HepG2 (cell line): ENCODE results near the gene B3GNT9. TPM values are rescaled to one million over a fixed set of nuclear protein-coding genes. Genes with fewer than 3 reads are reported as not detected.

ENCODE experiments used
- ATF7-NPFF ChIP-seq: sonication (generic); formaldehyde crosslinking; IDR thresholded peaks from 2 replicates; pipeline ENCODE4 v1.8.1; 2023; ENCODE audit warnings: mild to moderate bottlenecking, low read depth, missing genetic modification reagents, moderate library complexity
- CREM ChIP-seq, 2 experiments: sonication (generic) in 1 of 2; formaldehyde crosslinking in 1 of 2; IDR thresholded peaks; 2 replicates each; pipeline versions ENCODE4 v1.4.0 to v1.6.1; 2016 to 2020; ENCODE audit warnings: antibody characterized with exemption in 1 of 2, mild to moderate bottlenecking in 1 of 2, missing genetic modification reagents in 1 of 2
- GTF3A ChIP-seq: sonication (generic); formaldehyde crosslinking; conservative IDR thresholded peaks from 2 replicates; pipeline ENCODE4 v1.4.0; 2020; ENCODE audit warnings: mild to moderate bottlenecking, missing genetic modification reagents
- NCOA1 ChIP-seq: sonication (generic); formaldehyde crosslinking; IDR thresholded peaks from 2 replicates; pipeline ENCODE4 v1.9.0; 2021; ENCODE audit warnings: missing genetic modification reagents
- PHF20 ChIP-seq: sonication (generic); formaldehyde crosslinking; IDR thresholded peaks from 2 replicates; pipeline ENCODE4 v1.5.0; 2020; ENCODE audit warnings: mild to moderate bottlenecking, missing genetic modification reagents
- RBAK ChIP-seq: sonication (generic); formaldehyde crosslinking; IDR thresholded peaks from 2 replicates; pipeline ENCODE4 v1.5.1; 2020; ENCODE audit warnings: mild to moderate bottlenecking, missing genetic modification reagents
- SALL1 ChIP-seq: sonication (generic); formaldehyde crosslinking; IDR thresholded peaks from 2 replicates; pipeline ENCODE4 v1.8.0; 2022; ENCODE audit warnings: mild to moderate bottlenecking, missing genetic modification reagents
- U2AF2 ChIP-seq: fragments of 200-400 bp; formaldehyde crosslinking; IDR thresholded peaks from 2 replicates; pipeline ENCODE4 v1.6.1; 2017; ENCODE audit warnings: low read depth, mild to moderate bottlenecking, low read length
- ZBTB21 ChIP-seq: sonication (generic); formaldehyde crosslinking; IDR thresholded peaks from 2 replicates; pipeline ENCODE4 v1.4.0; 2020; ENCODE audit warnings: missing genetic modification reagents
- ZFP62 ChIP-seq: sonication (generic); formaldehyde crosslinking; IDR thresholded peaks from 2 replicates; pipeline ENCODE4 v1.4.0; 2020; ENCODE audit warnings: missing genetic modification reagents
- ZNF256 ChIP-seq: sonication (generic); formaldehyde crosslinking; conservative IDR thresholded peaks from 2 replicates; pipeline ENCODE4 v1.4.0; 2020; ENCODE audit warnings: missing genetic modification reagents
- ZNF333 ChIP-seq: sonication (generic); formaldehyde crosslinking; IDR thresholded peaks from 2 replicates; pipeline ENCODE4 v1.4.0; 2020; ENCODE audit warnings: mild to moderate bottlenecking, missing genetic modification reagents, borderline replicate concordance
- ZNF619 ChIP-seq: sonication (generic); formaldehyde crosslinking; IDR thresholded peaks from 2 replicates; pipeline ENCODE4 v1.4.0; 2020; ENCODE audit warnings: mild to moderate bottlenecking, missing genetic modification reagents
- polyA plus RNA-seq, 8 experiments: library from polyadenylated mRNA; depleted of rRNA in 3 of 8; stranded (reverse) in 7 of 8; unstranded in 1 of 8; fragments of >200 nt; fragmentation: Illumina TruSeq in 4 of 8; extraction: Trizol in 4 of 8; gene quantifications; 2 replicates each; pipeline versions ENCODE4 v1.2.1 to v1.2.3, GENCODE V29; 2011 to 2016; ENCODE audit warnings: low read depth in 4 of 8, missing spikeins in 1 of 8, mixed read lengths in 1 of 8; ENCODE audit not compliant: insufficient read depth in 1 of 8
- total RNA-seq, 5 experiments: library from RNA; depleted of rRNA; stranded (reverse); fragments of >200 nt; fragmentation: Illumina TruSeq; extraction: Trizol; gene quantifications; 2 replicates each; pipeline ENCODE4 v1.2.3, GENCODE V29; 2016; ENCODE audit warnings: low read depth in 1 of 5
- TF ChIP-seq, protein P1 (sequence below), 2 experiments: sonication (generic) in 1 of 2; formaldehyde crosslinking in 1 of 2; IDR thresholded peaks; 2 replicates each; pipeline versions ENCODE4 v1.6.1 to v1.9.0; 2014 to 2022; ENCODE audit warnings: antibody characterized with exemption in 1 of 2, borderline replicate concordance in 1 of 2, inconsistent platforms in 1 of 2, low read depth in 1 of 2, missing genetic modification reagents in 1 of 2
- TF ChIP-seq, protein P2 (sequence below): IDR thresholded peaks from 2 replicates; pipeline ENCODE4 v1.6.1; 2016; ENCODE audit warnings: low read depth, borderline replicate concordance
- TF ChIP-seq, protein P3 (sequence below): sonication (generic); IDR thresholded peaks from 2 replicates; pipeline ENCODE4 v1.6.1; 2016; ENCODE audit warnings: low read depth, borderline replicate concordance
- TF ChIP-seq, protein P4 (sequence below): sonication (generic); formaldehyde crosslinking; IDR thresholded peaks from 2 replicates; pipeline ENCODE4 v1.4.0; 2020; ENCODE audit warnings: mild to moderate bottlenecking, missing genetic modification reagents, borderline replicate concordance

Gene B3GNT9
- total and polyA plus RNA-seq, 2 of the 13 experiments (the other 11 are each of a cell fraction or from before 2014, with no cell fraction given): 1.5 to 3.1 TPM

DNA sequence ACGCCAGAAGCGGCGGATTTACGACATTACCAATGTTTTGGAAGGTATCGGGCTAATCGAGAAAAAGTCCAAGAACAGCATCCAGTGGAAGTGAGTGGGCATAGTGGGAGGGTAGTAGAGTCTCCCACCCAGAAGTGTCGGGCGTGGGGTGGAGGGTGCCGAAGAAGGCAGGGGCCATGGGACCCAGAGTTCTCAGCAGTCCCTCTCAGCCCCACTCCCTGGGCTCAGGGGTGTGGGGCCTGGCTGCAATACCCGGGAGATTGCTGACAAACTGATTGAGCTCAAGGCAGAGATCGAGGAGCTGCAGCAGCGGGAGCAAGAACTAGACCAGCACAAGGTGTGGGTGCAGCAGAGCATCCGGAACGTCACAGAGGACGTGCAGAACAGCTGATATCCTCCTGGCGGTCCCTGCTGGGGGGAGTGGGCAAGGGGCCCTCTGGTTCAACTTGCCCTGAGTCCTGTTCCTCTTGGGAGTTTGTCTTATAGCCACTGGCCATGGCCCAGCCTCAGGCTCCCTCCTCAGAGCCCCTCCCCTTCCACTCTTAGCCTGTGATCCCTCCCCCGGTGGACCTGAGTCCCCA is 42.1 kb upstream of the B3GNT9 start (continued):
- no peak for TF ChIP-seq NCOA1
- TF ChIP-seq ZNF619 (CRISPR knock-in tag): peak; percentile 61; the same call in 1 of the 2 replicates
- TF ChIP-seq ZBTB21 (CRISPR knock-in tag): no peak
- 0 out of 2 replicates have a peak, but pooled peaks have one; percentile 36 for TF ChIP-seq ZNF256
- TF ChIP-seq SALL1: 0 out of 2 replicates have a peak, but pooled peaks have one; percentile 16
- TF ChIP-seq, protein P1, sequence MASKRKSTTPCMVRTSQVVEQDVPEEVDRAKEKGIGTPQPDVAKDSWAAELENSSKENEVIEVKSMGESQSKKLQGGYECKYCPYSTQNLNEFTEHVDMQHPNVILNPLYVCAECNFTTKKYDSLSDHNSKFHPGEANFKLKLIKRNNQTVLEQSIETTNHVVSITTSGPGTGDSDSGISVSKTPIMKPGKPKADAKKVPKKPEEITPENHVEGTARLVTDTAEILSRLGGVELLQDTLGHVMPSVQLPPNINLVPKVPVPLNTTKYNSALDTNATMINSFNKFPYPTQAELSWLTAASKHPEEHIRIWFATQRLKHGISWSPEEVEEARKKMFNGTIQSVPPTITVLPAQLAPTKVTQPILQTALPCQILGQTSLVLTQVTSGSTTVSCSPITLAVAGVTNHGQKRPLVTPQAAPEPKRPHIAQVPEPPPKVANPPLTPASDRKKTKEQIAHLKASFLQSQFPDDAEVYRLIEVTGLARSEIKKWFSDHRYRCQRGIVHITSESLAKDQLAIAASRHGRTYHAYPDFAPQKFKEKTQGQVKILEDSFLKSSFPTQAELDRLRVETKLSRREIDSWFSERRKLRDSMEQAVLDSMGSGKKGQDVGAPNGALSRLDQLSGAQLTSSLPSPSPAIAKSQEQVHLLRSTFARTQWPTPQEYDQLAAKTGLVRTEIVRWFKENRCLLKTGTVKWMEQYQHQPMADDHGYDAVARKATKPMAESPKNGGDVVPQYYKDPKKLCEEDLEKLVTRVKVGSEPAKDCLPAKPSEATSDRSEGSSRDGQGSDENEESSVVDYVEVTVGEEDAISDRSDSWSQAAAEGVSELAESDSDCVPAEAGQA (IDR thresholded peaks at IDR 0.05; ENCODE audit: low read depth): no peak
- TF ChIP-seq, protein P1 (CRISPR knock-in tag; IDR thresholded peaks at IDR 0.05; ENCODE audit: borderline replicate concordance): no peak
- no peak for TF ChIP-seq ZFP62 (CRISPR knock-in tag)
- TF ChIP-seq RBAK (CRISPR knock-in tag): no peak
- TF ChIP-seq, protein P2, sequence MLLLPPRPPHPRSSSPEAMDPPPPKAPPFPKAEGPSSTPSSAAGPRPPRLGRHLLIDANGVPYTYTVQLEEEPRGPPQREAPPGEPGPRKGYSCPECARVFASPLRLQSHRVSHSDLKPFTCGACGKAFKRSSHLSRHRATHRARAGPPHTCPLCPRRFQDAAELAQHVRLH (CRISPR knock-in tag): no peak
- no peak for TF ChIP-seq PHF20
- no peak for TF ChIP-seq U2AF2
- TF ChIP-seq, protein P3, sequence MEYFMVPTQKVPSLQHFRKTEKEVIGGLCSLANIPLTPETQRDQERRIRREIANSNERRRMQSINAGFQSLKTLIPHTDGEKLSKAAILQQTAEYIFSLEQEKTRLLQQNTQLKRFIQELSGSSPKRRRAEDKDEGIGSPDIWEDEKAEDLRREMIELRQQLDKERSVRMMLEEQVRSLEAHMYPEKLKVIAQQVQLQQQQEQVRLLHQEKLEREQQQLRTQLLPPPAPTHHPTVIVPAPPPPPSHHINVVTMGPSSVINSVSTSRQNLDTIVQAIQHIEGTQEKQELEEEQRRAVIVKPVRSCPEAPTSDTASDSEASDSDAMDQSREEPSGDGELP: peak; percentile 80; the same call in 1 of the 2 replicates
- TF ChIP-seq, protein P4, sequence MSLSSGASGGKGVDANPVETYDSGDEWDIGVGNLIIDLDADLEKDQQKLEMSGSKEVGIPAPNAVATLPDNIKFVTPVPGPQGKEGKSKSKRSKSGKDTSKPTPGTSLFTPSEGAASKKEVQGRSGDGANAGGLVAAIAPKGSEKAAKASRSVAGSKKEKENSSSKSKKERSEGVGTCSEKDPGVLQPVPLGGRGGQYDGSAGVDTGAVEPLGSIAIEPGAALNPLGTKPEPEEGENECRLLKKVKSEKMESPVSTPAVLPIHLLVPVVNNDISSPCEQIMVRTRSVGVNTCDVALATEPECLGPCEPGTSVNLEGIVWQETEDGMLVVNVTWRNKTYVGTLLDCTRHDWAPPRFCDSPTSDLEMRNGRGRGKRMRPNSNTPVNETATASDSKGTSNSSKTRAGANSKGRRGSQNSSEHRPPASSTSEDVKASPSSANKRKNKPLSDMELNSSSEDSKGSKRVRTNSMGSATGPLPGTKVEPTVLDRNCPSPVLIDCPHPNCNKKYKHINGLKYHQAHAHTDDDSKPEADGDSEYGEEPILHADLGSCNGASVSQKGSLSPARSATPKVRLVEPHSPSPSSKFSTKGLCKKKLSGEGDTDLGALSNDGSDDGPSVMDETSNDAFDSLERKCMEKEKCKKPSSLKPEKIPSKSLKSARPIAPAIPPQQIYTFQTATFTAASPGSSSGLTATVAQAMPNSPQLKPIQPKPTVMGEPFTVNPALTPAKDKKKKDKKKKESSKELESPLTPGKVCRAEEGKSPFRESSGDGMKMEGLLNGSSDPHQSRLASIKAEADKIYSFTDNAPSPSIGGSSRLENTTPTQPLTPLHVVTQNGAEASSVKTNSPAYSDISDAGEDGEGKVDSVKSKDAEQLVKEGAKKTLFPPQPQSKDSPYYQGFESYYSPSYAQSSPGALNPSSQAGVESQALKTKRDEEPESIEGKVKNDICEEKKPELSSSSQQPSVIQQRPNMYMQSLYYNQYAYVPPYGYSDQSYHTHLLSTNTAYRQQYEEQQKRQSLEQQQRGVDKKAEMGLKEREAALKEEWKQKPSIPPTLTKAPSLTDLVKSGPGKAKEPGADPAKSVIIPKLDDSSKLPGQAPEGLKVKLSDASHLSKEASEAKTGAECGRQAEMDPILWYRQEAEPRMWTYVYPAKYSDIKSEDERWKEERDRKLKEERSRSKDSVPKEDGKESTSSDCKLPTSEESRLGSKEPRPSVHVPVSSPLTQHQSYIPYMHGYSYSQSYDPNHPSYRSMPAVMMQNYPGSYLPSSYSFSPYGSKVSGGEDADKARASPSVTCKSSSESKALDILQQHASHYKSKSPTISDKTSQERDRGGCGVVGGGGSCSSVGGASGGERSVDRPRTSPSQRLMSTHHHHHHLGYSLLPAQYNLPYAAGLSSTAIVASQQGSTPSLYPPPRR (CRISPR knock-in tag): 0 out of 2 replicates have a peak, but pooled peaks have one; percentile 1
- no peak for TF ChIP-seq CREM (IDR thresholded peaks at IDR 0.05)
- peak; percentile 4; the same call in 1 of the 2 replicates for TF ChIP-seq CREM (CRISPR knock-in tag; IDR thresholded peaks at IDR 0.05)
- TF ChIP-seq ATF7-NPFF (CRISPR knock-in tag): no peak
- 0 out of 2 replicates have a peak, but pooled peaks have one; percentile 21 for TF ChIP-seq GTF3A (CRISPR knock-in tag)
- no peak for TF ChIP-seq ZNF333 (CRISPR knock-in tag)
